Cardiac muscle cell (in vitro differentiated cells and primary cell): ENCODE measurements around the gene CRELD1. TPM values are rescaled to one million over a fixed set of nuclear protein-coding genes. Genes with fewer than 3 reads are reported as not detected.

ENCODE experiments used
- DNase-seq, 2 donors: peaks; one replicate each; pipeline versions ENCODE4 v3.0.0 to v3.0.0-alpha.2; 2010 to 2017; ENCODE audit warnings: low read depth in 1 of 2, low spot score in 1 of 2
- H3K27ac ChIP-seq: fragments of 200-600 bp; sonication (generic); 2 replicates; pipeline ENCODE4 v1.5.1; 2016
- H3K27me3 ChIP-seq: fragments of 200-600 bp; sonication (generic); 2 replicates; pipeline ENCODE4 v1.6.0; 2016; ENCODE audit warnings: control low read depth
- H3K36me3 ChIP-seq: fragments of 200-600 bp; sonication (generic); 2 replicates; pipeline ENCODE4 v1.5.1; 2016; ENCODE audit warnings: control low read depth
- H3K4me1 ChIP-seq: fragments of 200-600 bp; sonication (generic); 2 replicates; pipeline ENCODE4 v1.8.1; 2017; ENCODE audit warnings: low read depth, mild to moderate bottlenecking, mixed run types
- H3K4me3 ChIP-seq: fragments of 200-600 bp; sonication (generic); 2 replicates; pipeline ENCODE4 v1.5.1; 2016; ENCODE audit warnings: mild to moderate bottlenecking
- H3K9me3 ChIP-seq: fragments of 200-600 bp; sonication (generic); 2 replicates; pipeline ENCODE4 v1.5.1; 2017; ENCODE audit warnings: low read depth, mild to moderate bottlenecking, control low read depth
- polyA plus RNA-seq: library from polyadenylated mRNA; unstranded; fragments of >200 nt; fragmentation: Nextera tagmentation; extraction: Ambion mirVana; gene quantifications from 2 replicates; pipeline ENCODE4 v1.2.1, GENCODE V29; 2016
- total RNA-seq: library from RNA; depleted of rRNA; stranded (reverse); fragments of >200 nt; gene quantifications from 2 replicates; pipeline ENCODE4 v1.2.3, GENCODE V29; 2016
- TF ChIP-seq, protein P1 (sequence below): IDR thresholded peaks from 2 replicates; pipeline ENCODE4 v1.5.1; 2012; ENCODE audit warnings: low read depth, mild to moderate bottlenecking, low read length

CRELD1 gene
- total and polyA plus RNA-seq, 2 experiments from 2014 or later, result 151 to 225 TPM

- no peaks in the 10 kb centered on the region for H3K9me3 ChIP-seq
- DNase-seq, result no peak
- TF ChIP-seq, protein P1, sequence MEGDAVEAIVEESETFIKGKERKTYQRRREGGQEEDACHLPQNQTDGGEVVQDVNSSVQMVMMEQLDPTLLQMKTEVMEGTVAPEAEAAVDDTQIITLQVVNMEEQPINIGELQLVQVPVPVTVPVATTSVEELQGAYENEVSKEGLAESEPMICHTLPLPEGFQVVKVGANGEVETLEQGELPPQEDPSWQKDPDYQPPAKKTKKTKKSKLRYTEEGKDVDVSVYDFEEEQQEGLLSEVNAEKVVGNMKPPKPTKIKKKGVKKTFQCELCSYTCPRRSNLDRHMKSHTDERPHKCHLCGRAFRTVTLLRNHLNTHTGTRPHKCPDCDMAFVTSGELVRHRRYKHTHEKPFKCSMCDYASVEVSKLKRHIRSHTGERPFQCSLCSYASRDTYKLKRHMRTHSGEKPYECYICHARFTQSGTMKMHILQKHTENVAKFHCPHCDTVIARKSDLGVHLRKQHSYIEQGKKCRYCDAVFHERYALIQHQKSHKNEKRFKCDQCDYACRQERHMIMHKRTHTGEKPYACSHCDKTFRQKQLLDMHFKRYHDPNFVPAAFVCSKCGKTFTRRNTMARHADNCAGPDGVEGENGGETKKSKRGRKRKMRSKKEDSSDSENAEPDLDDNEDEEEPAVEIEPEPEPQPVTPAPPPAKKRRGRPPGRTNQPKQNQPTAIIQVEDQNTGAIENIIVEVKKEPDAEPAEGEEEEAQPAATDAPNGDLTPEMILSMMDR, result peak; percentile 2
- H3K4me1 ChIP-seq, result peaks cover 11% of the 10 kb centered on the region
- no peak overlapping the region for H3K27ac ChIP-seq
- H3K4me3 ChIP-seq, result no peak overlapping the region
- H3K36me3 ChIP-seq, result peaks cover 3% of the 10 kb centered on the region
- no peaks in the 10 kb centered on the region for H3K27me3 ChIP-seq
Measured at GRCh38 chr3:9957214-9957613, 23.6 kb downstream of the CRELD1 start.

DNA sequence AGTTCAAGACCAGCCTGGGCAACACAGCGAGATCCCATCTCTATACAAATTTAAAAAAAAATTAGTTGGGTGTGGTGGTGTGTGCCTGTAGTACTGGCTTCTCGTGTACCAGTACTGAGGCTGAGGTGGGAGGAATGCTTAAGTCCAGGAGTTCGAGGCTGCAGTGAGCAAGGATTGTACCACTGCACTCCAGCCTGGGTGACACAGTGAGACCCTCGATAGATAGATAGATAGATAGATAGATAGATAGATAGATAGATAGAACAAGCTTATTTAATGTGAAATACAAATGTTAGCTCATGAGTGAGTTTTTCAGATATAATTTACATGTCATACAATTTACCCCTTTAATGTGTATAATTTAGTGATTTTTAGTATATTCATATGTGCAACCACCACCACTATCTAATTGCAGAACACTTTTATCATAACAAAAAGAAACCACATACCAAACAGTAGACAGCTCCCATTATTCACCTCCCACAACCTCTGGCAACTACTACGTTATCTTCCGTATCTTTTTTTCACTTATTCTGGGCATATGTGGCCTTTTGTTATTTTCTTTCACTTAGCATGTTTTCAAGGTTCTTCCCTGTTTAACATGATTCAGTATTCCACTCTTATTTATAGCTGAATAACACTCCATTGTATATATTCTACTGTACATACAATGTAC lies 31.7 kb downstream of the CRELD1 start:
- H3K4me3 ChIP-seq, result no peak overlapping the region
- TF ChIP-seq, protein P1, result no peak
- no peaks in the 10 kb centered on the region for H3K9me3 ChIP-seq
- H3K27ac ChIP-seq, result no peak overlapping the region
- H3K27me3 ChIP-seq, result no peaks in the 10 kb centered on the region
- H3K4me1 ChIP-seq, result no peaks in the 10 kb centered on the region
- peaks cover 36% of the 10 kb centered on the region for H3K36me3 ChIP-seq
- DNase-seq, result no peak

GRCh38 chr3:9966841-9967240 lies 33.2 kb downstream of the CRELD1 start:
- no peaks in the 10 kb centered on the region for H3K9me3 ChIP-seq
- H3K27ac ChIP-seq, result no peak overlapping the region
- no peak for DNase-seq
- no peaks in the 10 kb centered on the region for H3K27me3 ChIP-seq
- TF ChIP-seq, protein P1, result no peak
- H3K36me3 ChIP-seq, result peaks cover 50% of the 10 kb centered on the region
- no peak overlapping the region for H3K4me3 ChIP-seq
- no peaks in the 10 kb centered on the region for H3K4me1 ChIP-seq

- no peak overlapping the region for H3K27ac ChIP-seq
- H3K36me3 ChIP-seq, result peaks cover 47% of the 10 kb centered on the region
- no peak for DNase-seq
- H3K9me3 ChIP-seq, result no peaks in the 10 kb centered on the region
- no peaks in the 10 kb centered on the region for H3K27me3 ChIP-seq
- H3K4me1 ChIP-seq, result no peaks in the 10 kb centered on the region
- TF ChIP-seq, protein P1, result no peak
- no peak overlapping the region for H3K4me3 ChIP-seq
Measured at GRCh38 chr3:9969632-9970019, 36.0 kb downstream of the CRELD1 start.

- TF ChIP-seq, protein P1, result no peak
- peak in 1 of 2 donors; percentile 45 for DNase-seq
- no peak overlapping the region for H3K27ac ChIP-seq
- H3K27me3 ChIP-seq, result no peaks in the 10 kb centered on the region
- no peaks in the 10 kb centered on the region for H3K4me1 ChIP-seq
- H3K9me3 ChIP-seq, result no peaks in the 10 kb centered on the region
- H3K36me3 ChIP-seq, result peaks cover 49% of the 10 kb centered on the region
- H3K4me3 ChIP-seq, result no peak overlapping the region
Measured at GRCh38 chr3:9970020-9970652, 36.5 kb downstream of the CRELD1 start.
